ENCODE results near the gene FIGNL1. TPM values are rescaled to one million over a fixed set of nuclear protein-coding genes. Genes with fewer than 3 reads are reported as not detected.

Gene FIGNL1
- total RNA-seq, 1 experiment from 2014 or later, result 28.0 TPM

DNA sequence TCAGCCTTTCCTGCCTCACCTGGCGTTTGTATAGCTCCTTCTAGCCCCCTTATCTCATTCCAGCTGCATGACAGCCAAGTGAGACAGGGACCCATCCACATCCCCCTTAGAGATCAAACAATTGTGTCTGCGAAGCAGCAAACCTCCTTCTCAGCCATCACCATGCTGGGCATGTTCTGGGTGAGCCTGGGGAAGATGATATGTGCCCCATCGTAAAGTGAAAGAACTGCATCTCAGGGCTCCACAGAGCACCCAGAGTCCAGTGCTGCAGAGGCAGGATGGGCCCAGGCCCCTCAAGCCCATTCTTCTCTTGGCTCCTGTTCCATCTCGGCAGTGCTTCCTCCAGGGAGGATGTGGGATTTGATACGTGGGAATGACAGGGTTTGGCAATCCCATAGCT lies 43.2 kb downstream of the FIGNL1 start:
- no peak overlapping the region for H3K27ac ChIP-seq (ENCODE audit: low read length)
- TF ChIP-seq, protein P1, sequence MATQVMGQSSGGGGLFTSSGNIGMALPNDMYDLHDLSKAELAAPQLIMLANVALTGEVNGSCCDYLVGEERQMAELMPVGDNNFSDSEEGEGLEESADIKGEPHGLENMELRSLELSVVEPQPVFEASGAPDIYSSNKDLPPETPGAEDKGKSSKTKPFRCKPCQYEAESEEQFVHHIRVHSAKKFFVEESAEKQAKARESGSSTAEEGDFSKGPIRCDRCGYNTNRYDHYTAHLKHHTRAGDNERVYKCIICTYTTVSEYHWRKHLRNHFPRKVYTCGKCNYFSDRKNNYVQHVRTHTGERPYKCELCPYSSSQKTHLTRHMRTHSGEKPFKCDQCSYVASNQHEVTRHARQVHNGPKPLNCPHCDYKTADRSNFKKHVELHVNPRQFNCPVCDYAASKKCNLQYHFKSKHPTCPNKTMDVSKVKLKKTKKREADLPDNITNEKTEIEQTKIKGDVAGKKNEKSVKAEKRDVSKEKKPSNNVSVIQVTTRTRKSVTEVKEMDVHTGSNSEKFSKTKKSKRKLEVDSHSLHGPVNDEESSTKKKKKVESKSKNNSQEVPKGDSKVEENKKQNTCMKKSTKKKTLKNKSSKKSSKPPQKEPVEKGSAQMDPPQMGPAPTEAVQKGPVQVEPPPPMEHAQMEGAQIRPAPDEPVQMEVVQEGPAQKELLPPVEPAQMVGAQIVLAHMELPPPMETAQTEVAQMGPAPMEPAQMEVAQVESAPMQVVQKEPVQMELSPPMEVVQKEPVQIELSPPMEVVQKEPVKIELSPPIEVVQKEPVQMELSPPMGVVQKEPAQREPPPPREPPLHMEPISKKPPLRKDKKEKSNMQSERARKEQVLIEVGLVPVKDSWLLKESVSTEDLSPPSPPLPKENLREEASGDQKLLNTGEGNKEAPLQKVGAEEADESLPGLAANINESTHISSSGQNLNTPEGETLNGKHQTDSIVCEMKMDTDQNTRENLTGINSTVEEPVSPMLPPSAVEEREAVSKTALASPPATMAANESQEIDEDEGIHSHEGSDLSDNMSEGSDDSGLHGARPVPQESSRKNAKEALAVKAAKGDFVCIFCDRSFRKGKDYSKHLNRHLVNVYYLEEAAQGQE (IDR thresholded peaks at IDR 0.05; ENCODE audit: insufficient read depth in 1 of 2, low read depth in 2 of 2, low read length in 1 of 2), result no peak
- TF ChIP-seq POLR2AphosphoS5 (IDR thresholded peaks at IDR 0.05; ENCODE audit: low read depth, low read length), result no peak
- TF ChIP-seq SIN3A (IDR thresholded peaks at IDR 0.05; ENCODE audit: borderline replicate concordance, insufficient read depth, low read depth, low read length), result no peak
- TF ChIP-seq TCF7L2 (IDR thresholded peaks at IDR 0.05; ENCODE audit: low read depth, low read length), result no peak
- TF ChIP-seq, protein P2, sequence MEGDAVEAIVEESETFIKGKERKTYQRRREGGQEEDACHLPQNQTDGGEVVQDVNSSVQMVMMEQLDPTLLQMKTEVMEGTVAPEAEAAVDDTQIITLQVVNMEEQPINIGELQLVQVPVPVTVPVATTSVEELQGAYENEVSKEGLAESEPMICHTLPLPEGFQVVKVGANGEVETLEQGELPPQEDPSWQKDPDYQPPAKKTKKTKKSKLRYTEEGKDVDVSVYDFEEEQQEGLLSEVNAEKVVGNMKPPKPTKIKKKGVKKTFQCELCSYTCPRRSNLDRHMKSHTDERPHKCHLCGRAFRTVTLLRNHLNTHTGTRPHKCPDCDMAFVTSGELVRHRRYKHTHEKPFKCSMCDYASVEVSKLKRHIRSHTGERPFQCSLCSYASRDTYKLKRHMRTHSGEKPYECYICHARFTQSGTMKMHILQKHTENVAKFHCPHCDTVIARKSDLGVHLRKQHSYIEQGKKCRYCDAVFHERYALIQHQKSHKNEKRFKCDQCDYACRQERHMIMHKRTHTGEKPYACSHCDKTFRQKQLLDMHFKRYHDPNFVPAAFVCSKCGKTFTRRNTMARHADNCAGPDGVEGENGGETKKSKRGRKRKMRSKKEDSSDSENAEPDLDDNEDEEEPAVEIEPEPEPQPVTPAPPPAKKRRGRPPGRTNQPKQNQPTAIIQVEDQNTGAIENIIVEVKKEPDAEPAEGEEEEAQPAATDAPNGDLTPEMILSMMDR (IDR thresholded peaks at IDR 0.05), result no peak
- ATAC-seq (no peak), DNase-seq (ENCODE audit: low read depth, low spot score) (no peak)
- H3K27me3 ChIP-seq (ENCODE audit: control insufficient read depth, insufficient read depth, low read length), result peaks cover 21% of the 10 kb centered on the region
- no TSS peak for BruUV-seq (replicated peaks)
- POLR2A ChIA-PET, result no interaction called here
- in situ Hi-C loops (cut with HindIII; ENCODE audit: low pct_unique_long_range_greater_than_20kb, low sequenced_read_pairs), result no loop called here
- intact Hi-C loops (cut with micrococcal nuclease; ENCODE audit: unreplicated experiment), result no loop called here
- H3K9me3 ChIP-seq (ENCODE audit: control insufficient read depth, insufficient read depth, low read depth, low read length), result no peaks in the 10 kb centered on the region
- CTCF ChIA-PET, result interaction anchor here (1.4 kb wide), 1 partner anchor 11 kb away, joined by 5 read pairs; no protein-coding TSS in a partner anchor
- H3K4me3 ChIP-seq (ENCODE audit: low read depth in 2 of 2, low read length in 2 of 2), result no peak overlapping the region
- no peaks in the 10 kb centered on the region for H3K36me3 ChIP-seq (ENCODE audit: control insufficient read depth, insufficient read depth, low read length)
- no peaks in the 10 kb centered on the region for H3K4me1 ChIP-seq (ENCODE audit: control insufficient read depth, insufficient read depth, low read length)

GRCh38 chr7:50405221-50405620 lies 44.9 kb downstream of the FIGNL1 start:
- H3K27me3 ChIP-seq (ENCODE audit: control insufficient read depth, insufficient read depth, low read length), result peaks cover 26% of the 10 kb centered on the region
- no peaks in the 10 kb centered on the region for H3K4me1 ChIP-seq (ENCODE audit: control insufficient read depth, insufficient read depth, low read length)
- H3K36me3 ChIP-seq (ENCODE audit: control insufficient read depth, insufficient read depth, low read length), result no peaks in the 10 kb centered on the region
- intact Hi-C loops (cut with micrococcal nuclease; ENCODE audit: unreplicated experiment) (no loop called here), in situ Hi-C loops (cut with HindIII; ENCODE audit: low pct_unique_long_range_greater_than_20kb, low sequenced_read_pairs) (no loop called here)
- no peaks in the 10 kb centered on the region for H3K9me3 ChIP-seq (ENCODE audit: control insufficient read depth, insufficient read depth, low read depth, low read length)
- no peak for TF ChIP-seq TCF7L2 (IDR thresholded peaks at IDR 0.05; ENCODE audit: low read depth, low read length)
- TF ChIP-seq, protein P1 (IDR thresholded peaks at IDR 0.05; ENCODE audit: insufficient read depth in 1 of 2, low read depth in 2 of 2, low read length in 1 of 2), result no peak
- TF ChIP-seq, protein P2 (IDR thresholded peaks at IDR 0.05), result no peak
- TF ChIP-seq SIN3A (IDR thresholded peaks at IDR 0.05; ENCODE audit: borderline replicate concordance, insufficient read depth, low read depth, low read length), result no peak
- TF ChIP-seq POLR2AphosphoS5 (IDR thresholded peaks at IDR 0.05; ENCODE audit: low read depth, low read length), result no peak
- no TSS peak for BruUV-seq (replicated peaks)
- ATAC-seq, result no peak
- CTCF ChIA-PET, result no interaction called here
- DNase-seq (ENCODE audit: low read depth, low spot score), result no peak
- POLR2A ChIA-PET, result no interaction called here
- H3K27ac ChIP-seq (ENCODE audit: low read length), result no peak overlapping the region
- H3K4me3 ChIP-seq (ENCODE audit: low read depth in 2 of 2, low read length in 2 of 2), result no peak overlapping the region

Measured in Panc1 (cell line).